ENCODE results near the gene SH2B3. TPM values are rescaled to one million over a fixed set of nuclear protein-coding genes. Genes with fewer than 3 reads are reported as not detected.

The SH2B3 gene
- total RNA-seq, 1 experiment from 2014 or later, result 40.3 TPM

DNA sequence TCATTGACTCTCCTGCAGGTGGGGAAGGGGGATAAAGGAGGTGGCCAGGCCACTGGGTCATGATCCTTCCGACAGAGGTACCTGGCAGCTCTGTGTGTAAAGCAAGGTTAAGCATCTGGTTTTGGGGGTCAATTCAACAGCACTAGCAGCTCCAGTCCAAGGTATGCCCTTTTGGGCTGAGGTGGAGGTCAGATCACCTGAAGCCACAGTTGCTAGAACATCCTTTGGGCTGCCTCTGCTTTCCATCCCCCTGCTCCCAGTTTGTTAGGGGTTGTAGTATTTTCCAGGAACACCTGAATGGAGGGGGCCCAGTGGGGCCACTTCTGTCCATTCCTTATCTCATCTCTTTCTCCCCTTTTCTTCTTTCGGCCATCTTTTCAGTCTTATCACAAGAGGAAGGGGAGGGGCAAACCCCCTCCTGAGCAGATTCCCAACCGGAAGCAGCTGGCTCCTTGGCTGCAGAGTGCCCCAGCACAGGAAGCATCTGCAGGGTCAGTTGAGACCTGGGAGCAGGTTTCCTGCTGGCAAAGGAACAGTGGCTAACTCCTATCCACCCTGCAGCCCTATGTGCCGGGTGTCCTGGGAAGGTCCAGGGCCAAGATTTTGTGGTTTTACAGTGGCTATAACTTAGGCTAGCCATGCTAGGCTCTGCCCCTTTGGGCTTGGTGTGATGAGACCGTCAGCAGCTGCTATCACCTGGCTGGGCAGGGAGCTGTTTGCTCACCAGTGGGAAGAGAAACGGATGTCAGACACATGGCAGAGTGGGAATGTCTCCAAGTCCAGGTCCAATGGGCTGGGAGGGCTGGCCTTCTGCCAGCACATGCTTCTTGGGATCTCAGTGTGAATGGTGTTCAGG, 40.2 kb downstream of the SH2B3 start:
- TF ChIP-seq, protein P1, sequence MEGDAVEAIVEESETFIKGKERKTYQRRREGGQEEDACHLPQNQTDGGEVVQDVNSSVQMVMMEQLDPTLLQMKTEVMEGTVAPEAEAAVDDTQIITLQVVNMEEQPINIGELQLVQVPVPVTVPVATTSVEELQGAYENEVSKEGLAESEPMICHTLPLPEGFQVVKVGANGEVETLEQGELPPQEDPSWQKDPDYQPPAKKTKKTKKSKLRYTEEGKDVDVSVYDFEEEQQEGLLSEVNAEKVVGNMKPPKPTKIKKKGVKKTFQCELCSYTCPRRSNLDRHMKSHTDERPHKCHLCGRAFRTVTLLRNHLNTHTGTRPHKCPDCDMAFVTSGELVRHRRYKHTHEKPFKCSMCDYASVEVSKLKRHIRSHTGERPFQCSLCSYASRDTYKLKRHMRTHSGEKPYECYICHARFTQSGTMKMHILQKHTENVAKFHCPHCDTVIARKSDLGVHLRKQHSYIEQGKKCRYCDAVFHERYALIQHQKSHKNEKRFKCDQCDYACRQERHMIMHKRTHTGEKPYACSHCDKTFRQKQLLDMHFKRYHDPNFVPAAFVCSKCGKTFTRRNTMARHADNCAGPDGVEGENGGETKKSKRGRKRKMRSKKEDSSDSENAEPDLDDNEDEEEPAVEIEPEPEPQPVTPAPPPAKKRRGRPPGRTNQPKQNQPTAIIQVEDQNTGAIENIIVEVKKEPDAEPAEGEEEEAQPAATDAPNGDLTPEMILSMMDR (conservative IDR thresholded peaks at IDR 0.05), result no peak
- DNase-seq, result peak; percentile 70
- no peak overlapping the region; the same call in 1 of the 2 replicates for H3K14ac ChIP-seq (ENCODE audit: insufficient read depth, low read length)
- no peak overlapping the region for H3K9ac ChIP-seq (ENCODE audit: extremely low read depth, insufficient read length, low read length)
- H3K23me2 ChIP-seq (ENCODE audit: insufficient read length, low read depth, low read length, poor library complexity, severe bottlenecking), result no peaks in the 10 kb centered on the region
- H4K5ac ChIP-seq (ENCODE audit: insufficient read length, low read depth, low read length), result no peak overlapping the region
- H3K56ac ChIP-seq (ENCODE audit: insufficient read length, low read depth, low read length), result no peak overlapping the region
- no peak overlapping the region for H3T11ph ChIP-seq (ENCODE audit: low read length)
- Mint-ChIP-seq H3K4me1 (peaks cover 26 to 27% of the 10 kb centered on the region in 2 experiments), H3K9me3 (no peaks in the 10 kb centered on the region), H3K36me3 (ENCODE audit: insufficient read depth in 1 of 3, low read depth in 3 of 3) (peaks cover 20 to 56% (median 51%) of the 10 kb centered on the region in 3 experiments; a peak in 6 of 7 replicates), H3K27me3 (ENCODE audit: low read depth) (no peaks in the 10 kb centered on the region), H3K27ac (peak overlapping the region; percentile 83 to 95 (median 88)), H3K4me3 (no peak overlapping the region)
- H2AK5ac ChIP-seq (ENCODE audit: insufficient read length, low read length), result no peak overlapping the region
- H3K9me3 ChIP-seq (ENCODE audit: control insufficient read depth, low read depth, low read length), result no peaks in the 10 kb centered on the region
- H3K4me2 ChIP-seq (ENCODE audit: insufficient read depth, insufficient read length, low read length), result no peak overlapping the region
- H3K4ac ChIP-seq (ENCODE audit: low read depth, low read length), result no peak overlapping the region
- H2BK20ac ChIP-seq (ENCODE audit: low read depth, low read length, poor library complexity, severe bottlenecking), result no peak overlapping the region
- no peak overlapping the region for H4K8ac ChIP-seq (replicated peaks; ENCODE audit: insufficient read length, low read depth, low read length)
- H3K27me3 ChIP-seq (ENCODE audit: insufficient read depth, low read length), result no peaks in the 10 kb centered on the region
- H3K23ac ChIP-seq (ENCODE audit: insufficient read length, low read depth, low read length), result no peak overlapping the region
- WGBS (ENCODE audit: extremely low coverage, insufficient read length, low lambda C conversion rate), result no CpG with 5 or more reads among the region's 6 CpGs
- no peak overlapping the region for H2BK12ac ChIP-seq (ENCODE audit: insufficient read length, low read depth, low read length)
- no peak overlapping the region for H2AFZ ChIP-seq (ENCODE audit: low read length)
- no peak overlapping the region for H2BK5ac ChIP-seq (ENCODE audit: insufficient read length, low read length)
- no peaks in the 10 kb centered on the region for H3K79me2 ChIP-seq (ENCODE audit: insufficient read depth, low read length)
- H2BK15ac ChIP-seq (ENCODE audit: low read depth, low read length), result no peak overlapping the region
- no peak overlapping the region for H4K91ac ChIP-seq (ENCODE audit: insufficient read length, low read depth, low read length)
- H3K27ac ChIP-seq (ENCODE audit: insufficient read length, low read depth, low read length), result no peak overlapping the region
- H3K18ac ChIP-seq (ENCODE audit: insufficient read length, low read depth, low read length), result no peak overlapping the region
- no peaks in the 10 kb centered on the region; the same call in 1 of the 2 replicates for H3K4me1 ChIP-seq (ENCODE audit: insufficient read depth, low read length)
- H3K79me1 ChIP-seq (ENCODE audit: insufficient read depth, low read depth, low read length, poor library complexity, severe bottlenecking), result no peaks in the 10 kb centered on the region
- no peak overlapping the region for H2BK120ac ChIP-seq (ENCODE audit: low read depth, low read length, poor library complexity, severe bottlenecking)
- no peaks in the 10 kb centered on the region for H4K20me1 ChIP-seq (ENCODE audit: control insufficient read depth, insufficient read depth, insufficient read length)

Measured in H9 (cell line).